Smooth muscle cell (in vitro differentiated cells): Measurements from ENCODE around the gene LPP. TPM values are rescaled to one million over a fixed set of nuclear protein-coding genes. Genes with fewer than 3 reads are reported as not detected.

Experiments
- DNase-seq: peaks from one replicate; lab custom pipeline; 2025; ENCODE audit not compliant: unreplicated experiment; lab: John Stamatoyannopoulos, UW
- H2AFZ ChIP-seq: fragments of 200-600 bp; sonication (generic); 2 replicates; pipeline ENCODE4 v1.6.0; 2016; ENCODE audit warnings: antibody characterized with exemption, low read depth, mild to moderate bottlenecking
- H3F3A ChIP-seq: fragments of 200-600 bp; sonication (generic); 2 replicates; pipeline ENCODE4 v1.6.0; 2017; ENCODE audit warnings: antibody characterized with exemption, low read depth
- H3K27ac ChIP-seq: fragments of 200-600 bp; sonication (generic); 2 replicates; pipeline ENCODE4 v1.5.1; 2016; ENCODE audit warnings: low read depth, mild to moderate bottlenecking
- H3K27me3 ChIP-seq: fragments of 200-600 bp; sonication (generic); 2 replicates; pipeline ENCODE4 v1.6.1; 2016; ENCODE audit warnings: low read depth, mild to moderate bottlenecking
- H3K36me3 ChIP-seq: fragments of 200-600 bp; sonication (generic); 2 replicates; pipeline ENCODE4 v1.5.1; 2016; ENCODE audit warnings: low read depth
- H3K4me1 ChIP-seq: fragments of 200-600 bp; sonication (generic); 2 replicates; pipeline ENCODE4 v1.5.1; 2016; ENCODE audit warnings: low read depth
- H3K4me2 ChIP-seq: fragments of 200-600 bp; sonication (generic); 2 replicates; pipeline ENCODE4 v1.6.0; 2016; ENCODE audit warnings: mild to moderate bottlenecking
- H3K4me3 ChIP-seq: fragments of 200-600 bp; sonication (generic); 2 replicates; pipeline ENCODE4 v1.5.1; 2016; ENCODE audit warnings: mild to moderate bottlenecking
- H3K79me2 ChIP-seq: fragments of 200-600 bp; sonication (generic); 2 replicates; pipeline ENCODE4 v1.6.0; 2016; ENCODE audit warnings: low read depth, mild to moderate bottlenecking
- H3K9ac ChIP-seq: fragments of 200-600 bp; sonication (generic); 2 replicates; pipeline ENCODE4 v1.6.0; 2016; ENCODE audit warnings: low read depth
- H3K9me3 ChIP-seq: fragments of 200-600 bp; sonication (generic); replicated peaks from 2 replicates; pipeline ENCODE4 v1.5.1; 2016; ENCODE audit warnings: low read depth
- H4K20me1 ChIP-seq: fragments of 200-600 bp; sonication (generic); 2 replicates; pipeline ENCODE4 v1.6.0; 2016; ENCODE audit warnings: low read depth
- WGBS: methylation state at CpG from one replicate; pipeline ENCODE4 v1.1.7; 2016; ENCODE audit warnings: low lambda C conversion rate; 5-methylcytosine and 5-hydroxymethylcytosine counted together
- polyA plus RNA-seq: library from polyadenylated mRNA; unstranded; fragments of >200 nt; fragmentation: Nextera tagmentation; extraction: Ambion mirVana; gene quantifications from 2 replicates; pipeline ENCODE4 v1.2.1, GENCODE V29; 2016
- total RNA-seq: library from RNA; depleted of rRNA; stranded (reverse); fragments of >200 nt; gene quantifications from 2 replicates; pipeline ENCODE4 v1.2.3, GENCODE V29; 2014
- TF ChIP-seq, protein P1 (sequence below): fragments of 200-600 bp; sonication (generic); IDR thresholded peaks from 2 replicates; pipeline ENCODE4 v1.5.1; 2017; ENCODE audit warnings: borderline replicate concordance, mild to moderate bottlenecking, antibody characterized with exemption; ENCODE audit not compliant: insufficient read depth, poor library complexity, severe bottlenecking

LPP gene
- total and polyA plus RNA-seq, 2 experiments from 2014 or later = 42.3 to 128 TPM

DNA sequence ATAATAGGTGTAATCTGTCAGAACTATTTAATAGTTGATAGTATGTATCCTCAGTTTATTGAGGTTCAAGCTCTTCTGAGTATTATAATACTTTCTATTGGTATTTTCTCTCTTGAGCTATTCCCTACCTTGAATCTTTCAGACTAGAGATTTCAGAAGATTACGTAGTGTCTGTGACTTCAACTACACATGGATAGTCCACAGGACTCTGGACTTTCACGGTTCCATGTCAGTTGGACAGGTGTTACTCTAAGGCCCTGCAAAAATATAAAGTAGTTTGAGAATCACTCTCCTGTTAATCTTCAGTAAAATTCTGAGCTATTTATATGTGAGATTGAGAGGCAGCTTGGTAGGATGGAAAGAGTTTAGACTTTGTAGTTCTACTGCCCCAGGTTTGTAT is 664.3 kb downstream of the LPP start:
- H4K20me1 ChIP-seq = peaks cover 36% of the 10 kb centered on the region
- no peaks in the 10 kb centered on the region for H3K36me3 ChIP-seq
- no peak overlapping the region for H3K9ac ChIP-seq
- H3F3A ChIP-seq = no peaks in the 10 kb centered on the region
- TF ChIP-seq, protein P1, sequence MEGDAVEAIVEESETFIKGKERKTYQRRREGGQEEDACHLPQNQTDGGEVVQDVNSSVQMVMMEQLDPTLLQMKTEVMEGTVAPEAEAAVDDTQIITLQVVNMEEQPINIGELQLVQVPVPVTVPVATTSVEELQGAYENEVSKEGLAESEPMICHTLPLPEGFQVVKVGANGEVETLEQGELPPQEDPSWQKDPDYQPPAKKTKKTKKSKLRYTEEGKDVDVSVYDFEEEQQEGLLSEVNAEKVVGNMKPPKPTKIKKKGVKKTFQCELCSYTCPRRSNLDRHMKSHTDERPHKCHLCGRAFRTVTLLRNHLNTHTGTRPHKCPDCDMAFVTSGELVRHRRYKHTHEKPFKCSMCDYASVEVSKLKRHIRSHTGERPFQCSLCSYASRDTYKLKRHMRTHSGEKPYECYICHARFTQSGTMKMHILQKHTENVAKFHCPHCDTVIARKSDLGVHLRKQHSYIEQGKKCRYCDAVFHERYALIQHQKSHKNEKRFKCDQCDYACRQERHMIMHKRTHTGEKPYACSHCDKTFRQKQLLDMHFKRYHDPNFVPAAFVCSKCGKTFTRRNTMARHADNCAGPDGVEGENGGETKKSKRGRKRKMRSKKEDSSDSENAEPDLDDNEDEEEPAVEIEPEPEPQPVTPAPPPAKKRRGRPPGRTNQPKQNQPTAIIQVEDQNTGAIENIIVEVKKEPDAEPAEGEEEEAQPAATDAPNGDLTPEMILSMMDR = no peak
- H3K9me3 ChIP-seq = no peaks in the 10 kb centered on the region
- H3K4me3 ChIP-seq = no peak overlapping the region
- H2AFZ ChIP-seq = no peak overlapping the region
- peaks cover 19% of the 10 kb centered on the region for H3K79me2 ChIP-seq
- no peak overlapping the region for H3K27ac ChIP-seq
- H3K4me2 ChIP-seq = no peak overlapping the region
- DNase-seq = no peak
- H3K4me1 ChIP-seq = no peaks in the 10 kb centered on the region
- no peaks in the 10 kb centered on the region for H3K27me3 ChIP-seq
- 100% methylated on average over 2 of the region's 2 CpGs for WGBS

DNA sequence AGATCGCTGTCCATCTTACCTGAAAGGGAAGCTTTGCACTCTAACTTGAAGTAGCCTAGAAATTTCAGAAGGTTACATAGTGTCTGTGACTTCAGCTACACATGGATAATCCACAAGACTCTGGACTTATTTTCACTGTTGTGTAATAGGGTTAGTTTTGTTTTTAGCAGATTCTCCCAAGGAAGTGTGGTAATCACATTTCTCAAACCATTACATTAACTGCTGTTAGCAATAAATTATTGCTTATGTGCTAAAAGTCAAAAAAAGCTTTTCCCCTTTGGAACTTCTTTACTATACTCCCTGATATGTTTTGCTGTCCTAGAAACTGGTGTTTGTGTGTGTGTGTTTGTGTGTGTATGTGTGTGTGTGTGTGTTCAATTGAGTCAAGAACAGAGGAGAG is 666.0 kb downstream of the LPP start:
- 100% methylated on average over 1 of the region's 1 CpG for WGBS
- no peaks in the 10 kb centered on the region for H3K36me3 ChIP-seq
- no peaks in the 10 kb centered on the region for H3K4me1 ChIP-seq
- no peak overlapping the region for H3K4me2 ChIP-seq
- no peaks in the 10 kb centered on the region for H3F3A ChIP-seq
- H3K79me2 ChIP-seq = peaks cover 19% of the 10 kb centered on the region
- H2AFZ ChIP-seq = no peak overlapping the region
- no peak overlapping the region for H3K4me3 ChIP-seq
- no peak overlapping the region for H3K9ac ChIP-seq
- no peaks in the 10 kb centered on the region for H3K27me3 ChIP-seq
- TF ChIP-seq, protein P1 = no peak
- H3K27ac ChIP-seq = no peak overlapping the region
- DNase-seq = no peak
- H4K20me1 ChIP-seq = peaks cover 48% of the 10 kb centered on the region
- H3K9me3 ChIP-seq = no peaks in the 10 kb centered on the region

DNA sequence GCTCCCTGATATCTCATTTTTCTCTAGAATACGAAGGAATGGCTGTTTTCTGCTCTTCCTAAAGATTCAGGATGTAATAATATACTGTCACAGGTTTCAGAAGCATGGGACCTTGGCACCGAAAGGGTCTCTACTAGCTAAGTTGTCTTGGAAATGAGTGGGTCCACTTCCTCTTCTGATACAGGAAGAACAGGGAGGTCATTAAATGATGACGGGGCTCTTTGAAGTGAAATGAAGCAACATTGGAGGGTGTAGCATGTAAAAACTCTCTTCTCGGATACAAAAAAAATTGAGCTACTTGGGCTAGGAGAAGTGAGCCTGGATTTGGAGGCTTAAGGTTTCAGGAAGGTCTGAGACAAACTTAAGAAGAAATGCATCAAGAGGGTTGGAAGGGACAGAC is 668.0 kb downstream of the LPP start:
- H3K27me3 ChIP-seq = no peaks in the 10 kb centered on the region
- WGBS = 95% methylated on average over 4 of the region's 4 CpGs

DNA sequence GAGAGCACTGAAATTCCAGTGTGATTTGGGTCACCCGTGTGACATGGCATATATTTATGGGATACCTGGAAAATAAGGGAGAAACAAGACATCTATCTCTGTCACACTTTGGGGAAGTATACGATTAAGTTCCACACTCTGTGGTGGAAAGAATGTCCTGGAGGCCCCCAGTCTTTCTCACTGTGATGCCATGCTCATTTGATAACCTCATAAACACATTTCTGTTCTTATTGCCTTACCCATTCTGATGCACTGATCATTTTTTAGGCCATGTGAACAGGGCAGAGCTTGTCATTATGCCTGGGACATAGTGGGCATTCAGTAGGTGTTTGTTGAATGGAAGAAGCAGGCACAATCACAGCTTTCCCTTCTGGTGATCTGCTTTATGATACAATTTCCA is 668.5 kb downstream of the LPP start:
- H3K36me3 ChIP-seq = no peaks in the 10 kb centered on the region
- H3K4me3 ChIP-seq = no peak overlapping the region
- no peaks in the 10 kb centered on the region for H3F3A ChIP-seq
- DNase-seq = no peak
- no peaks in the 10 kb centered on the region for H3K27me3 ChIP-seq
- WGBS = 96% methylated on average over 2 of the region's 2 CpGs
- H3K9ac ChIP-seq = no peak overlapping the region
- peaks cover 19% of the 10 kb centered on the region for H3K79me2 ChIP-seq
- TF ChIP-seq, protein P1 = no peak
- H3K9me3 ChIP-seq = no peaks in the 10 kb centered on the region
- H3K27ac ChIP-seq = no peak overlapping the region
- no peaks in the 10 kb centered on the region for H3K4me1 ChIP-seq
- peaks cover 43% of the 10 kb centered on the region for H4K20me1 ChIP-seq
- no peak overlapping the region for H2AFZ ChIP-seq
- H3K4me2 ChIP-seq = no peak overlapping the region

More for the DNA sequence above, 668.0 kb downstream of the LPP start:
- Histone ChIP-seq H3K4me2 (no peak overlapping the region), H3K79me2 (peaks cover 19% of the 10 kb centered on the region), H3K4me1 (no peaks in the 10 kb centered on the region), H3K36me3 (no peaks in the 10 kb centered on the region), H2AFZ (no peak overlapping the region), H3K4me3 (no peak overlapping the region), H3K9me3 (no peaks in the 10 kb centered on the region), H3F3A (no peaks in the 10 kb centered on the region), H3K9ac (no peak overlapping the region), H3K27ac (no peak overlapping the region), H4K20me1 (peaks cover 44% of the 10 kb centered on the region)
- DNase-seq = no peak
- TF ChIP-seq, protein P1 = no peak
